Measurements from ENCODE around the gene TEPSIN.

DNA sequence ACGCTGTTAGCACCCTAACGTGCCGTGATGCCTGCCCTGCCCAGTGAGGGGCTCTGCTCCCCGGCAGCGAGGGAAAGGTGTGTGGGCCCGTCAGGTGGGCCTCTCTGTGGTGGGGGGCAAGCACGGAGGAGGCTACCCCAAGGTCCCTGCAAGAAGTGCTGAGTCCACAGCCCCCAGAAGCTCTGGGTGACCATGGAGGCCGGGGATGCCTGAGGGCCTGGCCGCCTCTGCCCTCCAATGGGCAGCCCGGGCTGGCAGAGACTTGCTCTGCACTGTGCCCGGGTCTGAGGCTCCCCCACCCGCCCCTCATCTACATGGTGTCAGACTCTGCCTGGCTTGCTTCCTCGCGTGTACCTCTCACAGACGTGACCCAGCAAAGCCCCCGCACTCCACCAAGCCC lies 44.0 kb upstream of the TEPSIN start:
- TF ChIP-seq, protein P1, sequence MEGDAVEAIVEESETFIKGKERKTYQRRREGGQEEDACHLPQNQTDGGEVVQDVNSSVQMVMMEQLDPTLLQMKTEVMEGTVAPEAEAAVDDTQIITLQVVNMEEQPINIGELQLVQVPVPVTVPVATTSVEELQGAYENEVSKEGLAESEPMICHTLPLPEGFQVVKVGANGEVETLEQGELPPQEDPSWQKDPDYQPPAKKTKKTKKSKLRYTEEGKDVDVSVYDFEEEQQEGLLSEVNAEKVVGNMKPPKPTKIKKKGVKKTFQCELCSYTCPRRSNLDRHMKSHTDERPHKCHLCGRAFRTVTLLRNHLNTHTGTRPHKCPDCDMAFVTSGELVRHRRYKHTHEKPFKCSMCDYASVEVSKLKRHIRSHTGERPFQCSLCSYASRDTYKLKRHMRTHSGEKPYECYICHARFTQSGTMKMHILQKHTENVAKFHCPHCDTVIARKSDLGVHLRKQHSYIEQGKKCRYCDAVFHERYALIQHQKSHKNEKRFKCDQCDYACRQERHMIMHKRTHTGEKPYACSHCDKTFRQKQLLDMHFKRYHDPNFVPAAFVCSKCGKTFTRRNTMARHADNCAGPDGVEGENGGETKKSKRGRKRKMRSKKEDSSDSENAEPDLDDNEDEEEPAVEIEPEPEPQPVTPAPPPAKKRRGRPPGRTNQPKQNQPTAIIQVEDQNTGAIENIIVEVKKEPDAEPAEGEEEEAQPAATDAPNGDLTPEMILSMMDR (IDR thresholded peaks at IDR 0.05): no peak
- TF ChIP-seq ZFX (IDR thresholded peaks at IDR 0.05; ENCODE audit: borderline replicate concordance): no peak
